Activated T-cell treated with anti-CD3 and anti-CD28 coated beads for 1 hour (primary cell): Measurements from ENCODE around the gene SETX.
"Not testable (repeated sequence)": the region's sequence is repeated elsewhere in the genome, so short reads cannot be mapped to it uniquely, and the experiment has no call there.

ENCODE experiments used
- DNase-seq: peaks from one replicate; pipeline ENCODE4 v3.0.0-alpha.2; 2020; ENCODE audit warnings: low read depth

Gene SETX

DNA sequence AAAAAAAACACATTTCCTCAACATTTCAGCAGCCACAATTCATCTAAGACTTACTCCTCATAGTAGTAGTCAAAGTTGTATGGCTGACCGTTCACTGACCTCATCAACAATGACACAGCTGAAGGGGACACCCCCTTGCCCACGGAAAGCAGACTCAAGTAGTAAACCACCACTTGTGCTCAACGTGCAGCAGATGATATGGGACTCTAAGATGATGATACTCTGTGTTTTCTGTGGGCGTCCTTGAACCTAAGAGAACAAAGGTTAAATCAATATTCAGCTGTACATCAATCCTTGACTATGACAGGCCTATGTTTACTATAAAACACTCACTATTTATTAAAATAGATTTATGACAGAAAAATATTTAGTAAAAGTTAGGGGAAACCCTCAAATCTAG is 71.6 kb downstream of the SETX start:
- no peak for DNase-seq

DNA sequence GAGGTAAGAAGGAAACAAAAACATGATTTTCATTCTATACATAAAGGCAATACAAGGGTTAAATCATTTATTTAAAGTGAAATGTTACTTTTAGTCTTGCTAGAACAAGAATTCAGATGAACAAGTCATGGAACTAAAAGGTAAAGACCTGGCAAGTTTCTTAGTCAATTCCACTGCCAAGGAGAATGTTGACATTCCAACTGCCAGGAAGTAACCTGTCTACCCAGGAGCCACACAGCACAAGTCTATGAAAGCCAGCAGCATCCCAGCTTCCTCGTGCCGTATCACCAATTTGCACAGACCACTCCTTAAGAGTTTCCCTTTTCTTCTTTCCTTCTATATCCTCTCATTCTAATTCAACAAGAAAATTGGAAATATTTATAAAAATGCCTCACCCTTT is 79.9 kb downstream of the SETX start:
- no peak for DNase-seq

DNA sequence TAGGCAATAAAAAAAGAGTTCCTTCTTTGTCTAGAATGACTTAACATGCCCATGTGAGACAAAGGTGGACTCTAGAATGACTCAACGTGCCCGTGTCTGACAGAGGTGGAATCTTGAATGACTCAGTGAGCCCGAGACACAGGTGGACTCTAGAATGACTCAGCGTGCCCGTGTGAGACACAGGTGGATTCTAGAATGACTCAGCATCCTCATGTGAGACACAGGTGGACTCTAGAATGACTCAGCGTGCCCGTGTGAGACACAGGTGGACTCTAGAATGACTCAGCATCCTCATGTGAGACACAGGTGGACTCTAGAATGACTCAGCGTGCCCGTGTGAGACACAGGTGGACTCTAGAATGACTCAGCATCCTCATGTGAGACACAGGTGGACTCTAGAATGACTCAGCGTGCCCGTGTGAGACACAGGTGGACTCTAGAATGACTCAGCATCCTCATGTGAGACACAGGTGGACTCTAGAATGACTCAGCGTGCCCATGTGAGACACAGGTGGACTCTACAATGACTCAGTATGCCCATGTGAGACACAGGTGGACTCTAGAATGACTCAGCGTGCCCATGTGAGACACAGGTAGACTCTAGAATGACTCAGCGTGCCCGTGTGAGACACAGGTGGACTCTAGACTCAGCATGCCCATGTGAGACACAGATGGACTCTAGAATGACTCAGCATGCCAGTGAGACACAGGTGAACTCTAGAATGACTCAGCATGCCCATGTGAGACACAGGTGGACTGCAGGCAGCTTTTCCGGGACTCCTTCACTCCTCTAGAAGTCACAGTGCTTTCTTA is 84.9 kb downstream of the SETX start:
- not testable (repeated sequence) for DNase-seq

DNA sequence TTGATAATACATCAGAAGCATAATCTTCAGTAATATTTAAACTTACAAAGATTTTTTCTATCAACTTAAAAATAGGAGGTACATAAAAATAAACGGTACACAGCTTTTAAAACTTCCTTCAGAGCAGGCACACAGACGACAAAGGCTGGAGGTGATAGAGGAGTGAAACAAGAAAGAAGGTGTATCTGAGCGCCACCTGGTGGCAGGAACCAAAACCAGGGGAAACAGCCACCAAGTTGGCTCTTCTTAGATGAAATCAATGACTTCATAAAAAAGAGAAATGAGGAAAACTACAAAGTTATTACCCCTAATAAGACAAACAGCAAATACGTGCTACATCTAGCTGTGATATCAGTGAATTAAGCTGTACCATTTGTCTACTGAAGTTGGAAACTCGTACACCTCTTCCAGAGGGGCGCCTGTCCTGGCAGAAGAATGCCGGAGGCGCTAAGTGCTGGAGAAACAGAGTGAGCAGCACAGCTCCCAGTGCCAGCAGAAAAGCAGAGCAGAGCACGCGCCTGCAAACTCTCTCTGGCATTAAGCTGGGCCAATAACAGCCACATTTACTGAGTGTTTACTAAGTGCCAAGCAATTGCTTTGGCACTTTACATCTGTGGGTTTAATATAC is 85.9 kb downstream of the SETX start:
- peak; percentile 66 for DNase-seq

DNA sequence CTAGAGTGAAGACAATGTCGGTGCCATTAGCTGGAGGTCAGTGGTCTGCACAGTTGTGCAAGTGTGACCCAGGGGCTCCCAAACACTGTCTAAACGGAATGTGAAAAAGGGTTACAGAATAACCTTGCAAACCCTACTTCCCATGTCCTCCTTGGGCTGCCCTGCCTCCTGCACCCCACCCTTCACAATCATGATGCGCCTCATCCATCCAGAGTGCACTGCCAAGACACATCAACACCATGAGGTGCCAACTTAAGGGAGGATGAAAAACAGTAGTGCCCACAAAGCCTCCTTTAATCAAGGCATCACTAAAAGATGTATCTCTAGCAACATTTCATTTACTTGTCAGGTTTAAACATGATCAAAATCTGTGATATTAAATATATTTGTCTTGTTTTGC is 87.1 kb downstream of the SETX start:
- DNase-seq = no peak

DNA sequence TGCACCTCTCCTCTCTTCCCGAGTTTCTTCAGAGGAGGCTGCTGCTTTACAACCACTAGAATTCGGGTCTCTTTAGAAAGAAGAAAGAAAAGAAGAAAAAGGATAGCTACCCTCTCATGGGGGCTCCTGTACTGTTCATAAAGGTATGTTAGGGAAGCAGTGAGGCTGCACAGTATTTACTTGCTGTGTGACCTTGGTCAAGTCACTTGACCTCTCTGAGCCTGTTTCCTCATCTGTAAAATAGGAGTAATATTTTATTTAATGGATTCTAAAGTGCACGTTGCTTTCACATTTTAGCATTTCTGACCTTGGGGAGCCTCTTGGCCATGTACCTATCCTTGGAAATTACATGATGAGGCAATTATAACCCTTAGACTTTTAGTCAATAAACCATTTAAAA is 88.8 kb downstream of the SETX start:
- no peak for DNase-seq

DNA sequence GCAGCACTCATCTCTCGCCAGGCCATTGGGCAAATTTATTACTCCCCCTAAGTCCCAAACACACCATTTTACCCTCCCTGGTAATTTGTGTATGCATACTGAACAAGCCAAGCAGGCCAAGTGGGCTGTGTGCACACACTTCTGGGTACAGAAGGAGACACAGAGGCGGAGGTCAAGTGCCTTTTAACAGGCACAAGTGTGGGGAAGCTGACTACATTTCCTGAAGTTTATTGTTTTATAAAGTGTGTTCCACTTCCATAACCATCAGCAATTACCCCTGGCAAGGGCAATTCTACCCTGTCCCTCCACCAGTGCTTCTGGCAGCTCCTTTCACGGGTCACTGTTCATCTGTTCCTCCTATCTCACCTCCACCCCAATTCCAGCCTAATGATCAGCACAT is 93.9 kb downstream of the SETX start:
- DNase-seq = no peak

DNA sequence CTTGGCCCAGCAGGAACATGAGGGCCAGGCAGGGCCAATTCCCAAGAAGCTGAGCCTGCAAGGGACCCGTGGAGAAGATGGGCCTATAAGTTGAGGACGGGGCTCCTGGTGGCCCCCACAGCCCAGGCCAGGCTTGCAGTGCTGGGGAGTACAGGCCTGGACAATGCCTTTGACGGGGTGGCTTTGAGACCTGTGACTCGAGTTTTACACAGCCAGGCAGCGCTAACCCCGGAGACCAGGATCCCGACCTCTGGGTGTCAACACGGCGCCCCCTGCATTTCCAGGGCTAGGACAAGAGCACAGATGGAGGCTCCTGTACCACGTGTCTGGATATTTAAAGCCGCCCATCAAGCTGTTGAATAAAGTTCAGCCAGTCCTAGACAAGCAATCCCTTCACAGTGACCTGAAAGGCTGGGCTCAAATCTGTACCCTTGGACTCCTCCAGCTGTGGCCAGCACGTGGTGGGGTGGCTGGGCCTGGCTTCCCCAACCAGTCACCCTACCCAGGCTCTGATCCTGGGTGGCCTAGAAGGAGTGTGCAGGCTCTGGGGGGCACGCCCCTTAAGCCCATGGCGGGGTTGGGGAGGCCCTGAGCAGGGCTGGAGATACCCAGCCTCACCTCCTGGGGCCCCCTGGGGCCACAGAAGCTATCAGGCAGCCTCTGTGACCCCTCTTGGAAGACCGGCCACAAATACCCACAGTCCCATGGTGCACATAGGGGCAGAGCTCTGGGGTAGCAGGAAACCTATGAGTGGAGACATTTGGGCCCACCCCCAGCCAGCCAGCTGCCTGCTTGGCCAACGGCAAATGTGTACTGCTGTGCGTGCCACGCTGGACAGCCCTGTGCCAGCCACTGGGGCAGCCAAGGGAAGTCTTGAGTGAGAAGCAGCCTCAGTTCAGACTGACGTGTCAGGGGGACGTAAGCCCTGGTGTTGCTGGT is 104.2 kb downstream of the SETX start:
- no peak for DNase-seq

DNA sequence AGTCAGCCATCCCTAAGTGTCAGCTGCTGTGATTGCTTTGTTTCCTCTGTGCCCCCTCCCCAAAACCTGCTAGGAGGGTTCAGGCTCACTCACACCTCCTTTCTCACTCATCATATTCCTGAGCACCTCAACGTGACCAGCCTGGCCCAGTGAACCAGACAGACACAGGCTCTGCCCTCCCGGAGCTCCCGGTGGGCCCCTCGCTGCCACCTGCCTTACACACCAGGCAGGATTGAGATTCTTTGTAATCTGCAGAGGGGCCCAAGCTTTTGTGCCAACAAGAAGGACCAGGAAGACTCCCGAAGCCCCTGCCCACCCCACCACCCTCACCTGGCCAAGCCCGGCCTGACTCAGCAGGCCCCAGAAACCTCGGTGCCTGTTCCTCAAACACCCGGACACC is 105.1 kb downstream of the SETX start:
- no peak for DNase-seq

DNA sequence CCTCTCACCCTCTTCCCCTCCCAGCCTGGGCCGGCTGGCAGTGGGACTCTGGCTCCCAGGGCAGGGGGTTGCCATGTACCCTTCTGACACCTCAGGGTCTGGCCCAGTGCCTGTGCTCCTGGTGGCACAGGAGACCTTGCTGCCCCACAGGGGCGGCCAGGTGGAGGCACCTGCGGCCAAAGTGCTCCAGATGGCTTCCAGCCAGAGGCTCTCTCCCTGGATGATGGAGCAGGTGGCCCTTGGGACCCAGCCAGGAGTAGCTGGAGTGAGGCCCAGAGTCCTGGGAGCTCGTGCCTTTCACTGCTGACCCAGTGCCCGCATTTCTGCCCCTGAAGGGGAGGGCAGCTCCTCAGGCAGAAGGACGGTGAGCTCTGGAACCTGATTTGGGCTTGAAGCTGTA is 105.7 kb downstream of the SETX start:
- no peak for DNase-seq

DNA sequence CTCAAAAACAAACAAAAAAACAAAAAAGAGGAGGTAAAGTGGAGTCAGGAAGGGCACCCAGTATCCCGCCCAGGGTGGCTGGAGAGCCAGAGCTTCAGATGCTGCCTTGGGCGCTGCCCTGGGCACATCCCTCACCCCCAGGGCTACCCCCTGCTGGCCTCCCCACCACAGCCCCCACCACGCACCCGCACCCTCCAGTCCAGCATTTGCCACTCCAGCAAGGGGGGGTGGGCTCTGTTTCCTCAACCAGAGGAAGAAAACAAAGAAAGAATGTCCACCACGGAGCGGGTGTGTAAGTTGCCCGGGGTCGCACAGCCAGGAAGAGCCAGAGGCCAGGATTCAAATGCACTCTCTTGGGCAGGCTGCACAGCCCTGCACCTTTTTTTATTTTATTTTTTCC is 106.8 kb downstream of the SETX start:
- DNase-seq = no peak

DNA sequence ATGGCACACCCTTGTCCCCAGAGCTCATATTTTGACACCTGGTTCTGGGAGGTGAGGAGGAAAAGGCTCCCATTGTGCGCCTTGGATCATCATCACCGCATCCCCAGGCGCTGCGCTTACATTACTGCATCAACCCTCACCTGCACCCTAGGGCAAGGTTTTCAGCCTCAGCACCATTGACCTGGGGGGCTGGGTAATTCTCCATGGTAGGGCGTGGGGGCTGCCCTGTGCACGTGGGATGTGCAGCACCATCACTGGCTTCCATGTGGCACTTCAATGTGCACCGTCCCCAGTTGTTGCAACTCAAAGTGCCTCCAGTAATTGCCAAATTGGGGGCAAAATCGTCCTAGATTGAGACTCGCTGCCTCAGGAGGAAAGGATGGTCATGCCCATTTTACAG is 109.3 kb downstream of the SETX start:
- DNase-seq = no peak

DNA sequence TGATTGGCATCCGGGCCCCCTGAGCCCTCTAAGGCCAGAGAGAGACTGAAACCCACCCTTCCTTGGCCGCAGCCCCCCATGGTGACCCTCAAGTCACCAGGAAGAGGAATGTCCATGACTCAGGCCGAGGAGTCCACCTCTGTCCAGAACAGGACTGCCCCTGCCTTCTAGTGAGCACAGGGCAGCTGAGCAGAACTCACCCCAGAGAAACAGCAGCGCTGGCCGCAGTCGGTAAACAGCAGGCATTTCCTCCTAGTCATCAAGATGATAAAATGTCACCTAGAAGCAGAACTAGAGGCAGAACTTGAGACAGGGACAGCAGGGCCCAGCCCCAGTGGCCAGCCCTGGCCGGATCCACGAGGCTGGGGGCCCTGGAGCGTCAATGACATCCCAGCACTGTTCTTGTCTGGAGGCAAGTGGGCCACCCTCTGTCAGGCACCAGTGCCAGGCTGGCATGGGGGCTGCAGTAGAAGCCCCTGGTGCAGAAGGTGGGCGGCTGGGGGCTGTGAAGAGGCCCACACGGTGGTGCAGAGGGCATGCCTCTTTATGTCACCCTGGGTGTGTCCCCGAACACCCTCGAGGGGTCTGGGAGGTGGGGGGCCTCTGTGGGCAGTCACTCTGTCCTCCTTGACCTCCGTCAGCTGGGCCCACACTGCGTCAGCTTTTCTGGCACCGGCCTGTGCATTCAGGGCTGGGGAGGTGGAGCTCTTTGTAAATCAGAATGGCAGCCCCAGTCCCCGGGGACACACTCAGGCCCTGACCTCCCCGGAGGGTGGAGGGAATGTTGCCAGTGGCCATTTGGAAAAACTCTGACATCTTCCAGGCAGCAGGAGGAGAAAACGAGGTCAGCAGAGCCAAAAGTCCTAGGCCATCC is 110.0 kb downstream of the SETX start:
- no peak for DNase-seq

DNA sequence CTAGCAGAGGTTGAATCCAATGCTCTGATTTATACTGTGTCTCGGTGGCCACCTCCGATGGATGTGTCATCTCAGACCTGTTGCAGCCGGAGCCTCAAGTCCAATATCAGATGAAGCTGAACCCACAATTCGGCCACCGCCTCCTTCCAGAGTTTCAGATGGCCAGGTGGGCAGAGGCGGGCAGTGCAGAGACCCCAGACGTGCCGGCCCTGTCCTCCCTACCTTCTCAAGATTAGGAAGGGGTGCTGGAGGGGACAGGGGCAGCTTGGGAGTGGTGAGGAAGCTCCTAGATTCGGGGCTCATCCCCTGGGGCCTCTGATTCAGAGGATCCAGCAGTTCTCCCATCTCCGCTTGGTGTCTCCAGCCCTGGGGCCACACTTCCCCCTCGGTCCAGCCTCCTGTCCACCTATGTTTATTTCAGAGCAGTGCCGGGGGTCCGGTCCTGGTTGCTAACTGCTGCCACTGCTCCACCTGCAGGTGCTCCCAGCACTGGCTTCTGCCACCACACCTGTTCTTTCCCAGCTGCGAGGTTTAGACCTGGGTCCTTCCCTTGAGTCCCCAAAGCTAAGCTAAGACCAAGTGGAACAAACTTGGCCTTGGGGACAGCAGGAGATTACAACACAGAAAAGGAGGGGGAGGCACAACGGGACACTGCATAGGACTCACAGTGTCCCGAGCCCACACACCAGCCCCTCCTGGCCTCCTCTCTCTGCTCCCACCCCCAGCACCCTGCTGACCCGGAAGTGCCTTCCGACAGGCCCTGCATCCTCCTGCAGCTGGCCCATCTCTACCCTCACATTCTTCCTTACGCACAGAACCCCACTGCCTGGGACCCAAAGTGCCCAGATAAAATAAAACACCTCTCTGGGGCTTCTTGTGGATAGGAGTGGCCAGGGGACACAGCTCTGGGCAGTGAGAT is 111.4 kb downstream of the SETX start:
- no peak for DNase-seq

DNA sequence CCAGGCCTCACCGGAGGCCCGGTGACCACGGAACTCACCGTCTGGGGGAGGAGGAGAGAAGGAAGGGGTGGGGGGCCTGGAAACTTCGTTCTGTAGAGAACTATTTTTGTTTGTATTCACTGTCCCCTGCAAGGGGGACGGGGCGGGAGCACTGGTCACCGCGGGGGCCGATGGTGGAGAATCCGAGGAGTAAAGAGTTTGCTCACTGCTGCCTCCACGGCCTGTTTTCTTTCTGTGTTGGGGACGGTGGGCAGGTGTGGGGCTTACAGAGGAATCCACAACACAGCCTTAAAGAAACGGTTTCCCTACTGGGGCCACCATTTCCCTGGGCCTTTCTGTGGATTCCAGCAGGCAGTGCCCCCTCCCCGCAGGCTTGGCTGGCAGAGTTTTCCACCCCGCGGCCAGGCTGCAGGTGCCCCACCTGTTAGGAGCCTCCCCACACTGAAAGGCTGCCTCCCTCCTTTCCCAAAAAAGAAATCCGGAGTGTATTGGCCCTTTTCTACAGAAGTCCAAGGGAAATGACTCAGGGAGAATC is 112.1 kb downstream of the SETX start:
- DNase-seq = no peak

DNA sequence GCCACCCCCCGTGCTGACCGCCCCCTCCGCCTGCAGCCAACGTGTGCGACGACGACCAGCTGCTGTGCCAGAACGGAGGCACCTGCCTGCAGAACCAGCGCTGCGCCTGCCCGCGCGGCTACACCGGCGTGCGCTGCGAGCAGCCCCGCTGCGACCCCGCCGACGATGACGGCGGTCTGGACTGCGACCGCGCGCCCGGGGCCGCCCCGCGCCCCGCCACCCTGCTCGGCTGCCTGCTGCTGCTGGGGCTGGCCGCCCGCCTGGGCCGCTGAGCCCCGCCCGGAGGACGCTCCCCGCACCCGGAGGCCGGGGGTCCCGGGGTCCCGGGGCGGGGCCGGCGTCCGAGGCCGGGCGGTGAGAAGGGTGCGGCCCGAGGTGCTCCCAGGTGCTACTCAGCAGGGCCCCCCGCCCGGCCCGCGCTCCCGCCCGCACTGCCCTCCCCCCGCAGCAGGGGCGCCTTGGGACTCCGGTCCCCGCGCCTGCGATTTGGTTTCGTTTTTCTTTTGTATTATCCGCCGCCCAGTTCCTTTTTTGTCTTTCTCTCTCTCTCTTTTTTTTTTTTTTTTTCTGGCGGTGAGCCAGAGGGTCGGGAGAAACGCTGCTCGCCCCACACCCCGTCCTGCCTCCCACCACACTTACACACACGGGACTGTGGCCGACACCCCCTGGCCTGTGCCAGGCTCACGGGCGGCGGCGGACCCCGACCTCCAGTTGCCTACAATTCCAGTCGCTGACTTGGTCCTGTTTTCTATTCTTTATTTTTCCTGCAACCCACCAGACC is 112.8 kb downstream of the SETX start:
- DNase-seq = no peak

DNA sequence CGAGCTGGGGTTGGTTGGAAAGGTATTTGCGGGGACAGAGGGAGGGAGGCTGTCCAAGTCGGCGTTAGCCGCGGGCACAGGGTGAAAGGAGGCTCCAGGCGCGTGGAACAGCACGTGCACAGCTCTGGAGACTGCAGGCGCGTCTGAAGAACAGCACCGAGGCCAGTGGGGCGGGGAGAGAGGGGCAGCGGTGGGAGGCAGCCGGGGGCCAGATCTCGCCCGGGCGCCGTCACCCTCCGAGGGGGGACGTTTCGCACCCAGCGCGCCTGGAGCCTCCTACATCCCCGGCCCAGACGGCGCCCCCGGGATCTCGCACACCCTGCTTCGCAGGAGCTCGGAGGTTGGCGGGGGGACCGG is 113.3 kb downstream of the SETX start:
- no peak for DNase-seq

DNA sequence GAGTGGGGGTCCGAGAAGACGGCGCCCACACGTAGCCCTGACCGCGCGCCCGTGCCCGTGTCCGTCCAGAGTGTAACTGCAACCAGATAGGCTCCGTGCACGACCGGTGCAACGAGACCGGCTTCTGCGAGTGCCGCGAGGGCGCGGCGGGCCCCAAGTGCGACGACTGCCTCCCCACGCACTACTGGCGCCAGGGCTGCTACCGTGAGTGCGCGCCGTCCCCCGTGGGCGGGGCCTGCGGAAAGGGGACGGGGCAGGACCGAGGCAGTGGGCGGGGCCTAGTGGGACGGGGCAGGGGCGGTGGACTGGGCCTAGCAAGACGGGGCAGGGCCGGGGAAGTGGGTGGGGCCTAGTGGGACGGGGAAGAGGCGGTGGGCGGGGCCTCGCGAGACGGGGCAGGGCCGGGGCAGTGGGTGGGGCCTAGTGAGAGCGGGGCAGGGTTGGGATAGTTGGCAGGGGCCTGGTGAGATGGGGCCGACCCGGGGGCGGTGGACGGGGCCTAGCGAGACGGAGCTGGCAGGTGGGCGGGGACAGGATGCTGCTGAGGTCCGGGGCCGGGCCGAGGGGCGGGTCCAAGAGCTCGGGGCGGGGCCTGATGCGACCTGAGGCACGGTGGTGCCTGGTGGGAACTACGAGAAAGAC is 113.8 kb downstream of the SETX start:
- DNase-seq = peak; percentile 99
